GM12864 (cell line): ENCODE data around the gene EEFSEC.
A peak's percentile ranks its signal among the peaks of the same experiment; 100 is the strongest.

Experiments used
- DNase-seq: peaks from one replicate; pipeline ENCODE4 v3.0.0-alpha.2; 2011; ENCODE audit warnings: low read depth
- H3K4me3 ChIP-seq: 2 replicates; pipeline ENCODE4 v1.5.1; 2011; ENCODE audit warnings: mild to moderate bottlenecking, low read depth, low read length, control low read depth
- CTCF ChIP-seq: IDR thresholded peaks from 2 replicates; pipeline ENCODE4 v1.5.1; 2011; ENCODE audit warnings: low read depth, mild to moderate bottlenecking, moderate library complexity, low read length, control low read depth, inconsistent platforms; ENCODE audit errors: missing control alignments

Gene EEFSEC, protein sequence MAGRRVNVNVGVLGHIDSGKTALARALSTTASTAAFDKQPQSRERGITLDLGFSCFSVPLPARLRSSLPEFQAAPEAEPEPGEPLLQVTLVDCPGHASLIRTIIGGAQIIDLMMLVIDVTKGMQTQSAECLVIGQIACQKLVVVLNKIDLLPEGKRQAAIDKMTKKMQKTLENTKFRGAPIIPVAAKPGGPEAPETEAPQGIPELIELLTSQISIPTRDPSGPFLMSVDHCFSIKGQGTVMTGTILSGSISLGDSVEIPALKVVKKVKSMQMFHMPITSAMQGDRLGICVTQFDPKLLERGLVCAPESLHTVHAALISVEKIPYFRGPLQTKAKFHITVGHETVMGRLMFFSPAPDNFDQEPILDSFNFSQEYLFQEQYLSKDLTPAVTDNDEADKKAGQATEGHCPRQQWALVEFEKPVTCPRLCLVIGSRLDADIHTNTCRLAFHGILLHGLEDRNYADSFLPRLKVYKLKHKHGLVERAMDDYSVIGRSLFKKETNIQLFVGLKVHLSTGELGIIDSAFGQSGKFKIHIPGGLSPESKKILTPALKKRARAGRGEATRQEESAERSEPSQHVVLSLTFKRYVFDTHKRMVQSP

DNA sequence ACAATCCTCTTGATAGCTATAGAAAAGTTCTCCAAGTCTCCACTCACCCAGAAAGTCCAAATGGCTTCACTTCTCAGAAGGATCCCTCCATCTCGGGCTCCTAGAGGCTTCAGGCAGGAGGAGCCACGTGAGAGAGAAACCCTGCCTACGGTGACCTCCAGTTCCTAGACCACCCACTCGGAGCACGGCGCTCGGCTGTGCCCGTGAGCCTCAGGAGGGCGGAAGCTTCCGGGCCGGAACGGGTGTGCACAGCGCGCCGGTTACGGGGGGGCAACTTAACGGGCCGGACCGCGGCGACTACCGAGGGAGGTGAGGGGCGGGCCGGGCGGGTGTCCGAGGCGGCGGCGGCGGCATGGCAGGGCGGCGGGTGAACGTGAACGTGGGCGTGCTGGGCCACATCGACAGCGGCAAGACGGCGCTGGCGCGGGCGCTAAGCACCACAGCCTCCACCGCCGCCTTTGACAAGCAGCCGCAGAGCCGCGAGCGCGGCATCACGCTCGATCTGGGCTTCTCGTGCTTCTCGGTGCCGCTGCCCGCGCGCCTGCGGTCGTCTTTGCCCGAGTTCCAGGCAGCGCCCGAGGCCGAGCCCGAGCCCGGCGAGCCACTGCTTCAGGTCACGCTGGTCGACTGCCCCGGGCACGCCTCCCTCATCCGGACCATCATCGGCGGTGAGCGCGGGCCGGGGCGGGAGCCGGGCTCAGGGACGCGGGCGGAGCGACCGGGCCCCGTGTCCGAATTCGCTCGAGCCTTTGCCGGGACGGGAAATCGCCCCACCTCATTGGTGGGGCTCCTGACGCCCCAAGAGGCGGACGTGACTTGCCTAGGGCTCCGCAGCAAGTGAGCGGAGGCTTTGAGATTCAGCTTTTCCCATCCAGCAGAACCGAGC, at the start of gene EEFSEC:
Gene EEFSEC (plus strand): TSS at position 326 of the 886 bp plus-strand sequence. CDS start 27 bp downstream, at position 353.
- DNase-seq: peak; percentile 49
- H3K4me3 ChIP-seq: peak within 1 kb of the TSS; percentile 89
- TF ChIP-seq CTCF: no peak

DNA sequence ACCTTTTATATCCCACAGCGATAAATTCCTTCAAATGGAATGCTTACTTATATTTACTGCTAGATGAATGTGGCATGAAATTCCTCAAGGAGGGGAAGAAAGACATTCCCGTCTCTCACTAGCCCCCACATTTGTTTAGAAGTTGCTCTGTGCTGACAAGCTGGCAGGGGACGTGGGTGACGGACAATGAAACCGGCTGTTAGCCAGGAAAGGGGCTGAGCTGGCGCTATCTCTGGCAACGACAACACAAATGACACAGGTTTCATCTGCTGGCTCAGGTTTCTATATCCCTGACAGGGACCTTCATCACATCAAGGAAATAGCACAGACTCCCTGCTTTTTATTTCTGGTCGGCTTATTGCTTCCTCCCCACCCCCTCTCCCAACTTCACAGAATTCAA, 45.4 kb upstream of the EEFSEC start:
- no peak overlapping the region for H3K4me3 ChIP-seq
- TF ChIP-seq CTCF: no peak

DNA sequence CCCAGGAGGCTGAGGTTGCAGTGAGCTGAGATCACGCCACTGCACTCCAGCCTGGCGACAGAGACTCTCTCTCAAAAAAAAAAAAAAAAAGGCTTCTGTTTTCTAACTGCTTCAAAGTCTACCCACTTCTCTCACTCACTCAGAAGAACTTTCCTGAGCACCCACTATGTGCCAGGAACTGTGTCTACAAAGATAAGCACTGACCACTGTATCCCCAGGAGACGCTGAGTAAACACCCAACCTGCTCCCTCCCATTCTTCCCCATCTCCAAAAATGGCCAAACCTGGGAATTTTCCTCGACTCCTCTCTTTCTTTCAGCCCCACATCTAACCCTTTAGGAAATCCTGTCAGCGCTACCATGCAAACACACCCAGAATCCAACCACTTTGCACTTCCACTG, 42.1 kb upstream of the EEFSEC start:
- no peak for DNase-seq
- no peak for TF ChIP-seq CTCF
- no peak overlapping the region for H3K4me3 ChIP-seq

More for the DNA sequence above, 45.4 kb upstream of the EEFSEC start:
- no peak for DNase-seq

DNA sequence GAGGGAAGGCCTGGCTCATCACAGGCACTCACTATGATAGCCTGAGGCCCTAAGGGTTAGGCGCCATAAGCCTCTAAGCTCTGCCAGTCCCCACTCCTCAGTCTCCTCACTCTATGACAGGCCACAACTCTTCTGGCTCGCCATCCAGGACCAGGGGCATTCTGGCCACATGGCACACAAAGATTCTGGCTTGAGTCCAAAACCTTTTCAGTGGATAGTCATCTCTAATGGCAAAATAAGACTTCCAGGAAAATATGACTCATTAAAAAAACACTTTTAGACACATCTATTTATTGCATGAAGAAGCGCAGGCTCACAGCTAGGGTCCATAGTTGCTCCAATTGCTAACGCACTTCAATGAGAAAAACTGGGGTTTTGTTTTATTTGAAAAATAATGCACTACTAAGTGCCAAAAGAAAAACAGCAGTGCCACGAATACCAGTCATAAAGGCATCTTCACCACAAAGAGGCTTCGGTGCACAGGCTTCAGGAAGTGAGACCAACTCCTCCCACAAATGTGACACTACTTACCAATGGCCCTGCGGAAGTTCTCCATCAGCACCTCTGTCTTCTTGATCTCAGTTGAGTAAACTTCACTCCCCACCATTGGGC, 40.8 kb upstream of the EEFSEC start:
- H3K4me3 ChIP-seq: no peak overlapping the region
- no peak for DNase-seq
- TF ChIP-seq CTCF: no peak

DNA sequence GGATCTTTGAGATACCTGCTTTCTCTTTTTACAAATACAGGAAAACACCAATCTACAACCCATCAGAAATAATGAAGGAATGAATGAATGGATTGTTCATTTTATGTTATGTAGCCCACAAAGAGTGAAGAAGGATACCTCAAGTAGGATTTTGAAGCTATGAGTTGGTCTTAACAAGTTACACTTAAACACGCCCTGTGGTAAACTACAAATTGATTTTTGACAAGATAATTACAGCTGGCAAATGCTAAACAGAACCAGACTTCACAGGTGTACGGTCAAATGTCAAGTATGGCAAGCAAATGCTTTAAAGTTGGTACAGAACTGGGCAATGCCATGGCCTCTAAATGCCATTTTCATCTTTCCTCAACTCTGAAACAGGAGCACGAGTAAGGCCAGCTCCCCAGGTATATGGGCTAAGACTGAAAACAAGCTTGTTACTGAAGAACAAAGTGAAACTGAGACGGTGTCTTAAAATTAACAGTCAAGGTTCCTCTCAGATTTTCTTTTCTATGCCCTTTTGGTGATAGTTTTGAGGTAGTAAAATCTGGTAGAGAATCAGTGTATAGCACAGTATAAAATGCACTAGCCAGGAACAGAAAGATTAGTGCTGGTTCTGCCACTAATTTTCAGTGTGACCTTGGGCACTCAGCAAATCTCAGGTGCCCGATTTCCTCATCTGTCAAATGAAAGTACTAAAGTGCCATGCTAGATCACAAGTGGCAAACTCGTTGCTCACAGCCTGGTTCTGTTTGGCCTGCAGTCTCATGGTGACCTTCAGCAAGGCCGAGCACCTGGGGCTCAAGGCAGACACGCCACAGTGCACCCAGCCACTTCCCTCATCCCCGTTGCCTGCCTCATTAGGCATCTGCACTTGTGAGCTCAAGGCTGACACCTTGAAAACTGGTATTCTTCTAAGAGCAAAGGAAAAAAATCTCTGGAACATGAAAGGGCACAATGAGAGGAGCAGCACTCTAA, 39.2 kb upstream of the EEFSEC start:
- H3K4me3 ChIP-seq: peak overlapping the region; percentile 6
- no peak for TF ChIP-seq CTCF
- no peak for DNase-seq

DNA sequence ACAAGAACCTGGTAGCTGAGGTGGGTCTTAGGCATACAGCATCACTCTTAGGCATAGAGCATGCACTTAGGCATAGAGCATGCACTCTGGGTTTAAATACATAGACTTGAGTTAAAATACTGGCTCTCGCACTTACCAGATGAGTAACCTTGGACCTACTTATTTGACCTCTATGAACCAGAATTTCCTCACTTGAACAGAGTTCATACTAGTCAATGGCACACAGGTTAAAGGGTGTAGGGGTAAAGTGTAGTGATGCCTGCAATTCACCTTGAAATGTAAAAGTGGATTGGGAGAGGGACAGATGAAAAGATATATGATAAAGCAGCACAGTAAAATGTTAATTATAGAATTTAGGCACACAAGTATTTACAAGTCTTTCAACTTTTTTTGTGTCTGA, 31.3 kb upstream of the EEFSEC start:
- DNase-seq: no peak
- TF ChIP-seq CTCF: no peak
- no peak overlapping the region; the same call in 1 of the 2 replicates for H3K4me3 ChIP-seq
